Measurements from ENCODE around the gene L3MBTL3.

DNA sequence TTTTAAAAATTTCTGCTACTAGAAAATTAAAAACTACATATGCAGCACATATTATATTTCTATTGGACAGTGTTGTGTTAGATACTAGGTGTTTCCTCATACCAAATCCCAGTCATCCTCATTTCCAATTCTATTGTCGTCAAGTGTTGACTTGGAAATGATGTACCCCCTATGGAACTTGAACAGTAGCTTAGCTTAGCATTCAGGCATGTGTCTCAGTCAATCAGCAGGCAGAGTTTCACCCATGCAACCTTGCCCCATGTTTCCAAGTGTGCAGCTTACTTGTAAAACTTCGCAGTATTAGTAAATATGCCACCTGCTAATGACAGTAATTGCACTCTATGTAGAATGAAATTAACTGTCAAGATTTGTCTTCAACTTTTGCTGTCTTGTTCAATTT lies 144.9 kb downstream of the L3MBTL3 start:
- no peak for TF ChIP-seq YY1 (IDR thresholded peaks at IDR 0.05; ENCODE audit: low read depth)
- no peak for TF ChIP-seq CTCF (IDR thresholded peaks at IDR 0.05)
- TF ChIP-seq EZH2phosphoT487 (IDR thresholded peaks at IDR 0.05; ENCODE audit: borderline replicate concordance, low read depth): no peak
- no peak for TF ChIP-seq EP300 (IDR thresholded peaks at IDR 0.05; ENCODE audit: borderline replicate concordance in 1 of 2, low read depth in 1 of 2, low read length in 1 of 2)
- TF ChIP-seq MXI1 (IDR thresholded peaks at IDR 0.05; ENCODE audit: low read depth, low read length): no peak
- TF ChIP-seq TAF1 (IDR thresholded peaks at IDR 0.05; ENCODE audit: borderline replicate concordance, low read depth, low read length): no peak
- no peak for TF ChIP-seq RAD21 (IDR thresholded peaks at IDR 0.05; ENCODE audit: low read length)
- no peak for TF ChIP-seq NRF1 (IDR thresholded peaks at IDR 0.05; ENCODE audit: low read depth, low read length)
- no peak for TF ChIP-seq SIN3A (IDR thresholded peaks at IDR 0.05; ENCODE audit: borderline replicate concordance, low read depth, low read length)
- no peak for TF ChIP-seq RFX5 (IDR thresholded peaks at IDR 0.05; ENCODE audit: low read length)

All from SK-N-SH (cell line).